Right atrium auricular region (tissue), 2 donors: Measurements from ENCODE around the gene C1QTNF6. TPM values are rescaled to one million over a fixed set of nuclear protein-coding genes. Genes with fewer than 3 reads are reported as not detected.

Experiments used
- DNase-seq: peaks from one replicate; pipeline ENCODE4 v3.0.0-alpha.2; 2019; ENCODE audit warnings: low spot score
- H3K27ac ChIP-seq, 2 donors: fragments of 200-600 bp; sonication (generic); 1 replicate in 1 of 2; 2 replicates in 1 of 2; pipeline ENCODE4 v1.5.1; 2016 to 2019
- H3K27me3 ChIP-seq, 2 donors: fragments of 200-600 bp; sonication (generic); one replicate each; pipeline versions ENCODE4 v1.5.1 to v1.6.0; 2017 to 2019
- H3K36me3 ChIP-seq: fragments of 200-600 bp; sonication (generic); one replicate; pipeline ENCODE4 v1.5.1; 2016
- H3K4me1 ChIP-seq, 2 donors: fragments of 200-600 bp; sonication (generic); one replicate each; pipeline versions ENCODE4 v1.5.1 to v1.6.0; 2017 to 2019
- H3K4me3 ChIP-seq, 2 donors: fragments of 200-600 bp; sonication (generic); 1 replicate in 1 of 2; 2 replicates in 1 of 2; pipeline ENCODE4 v1.5.1; 2017 to 2019; ENCODE audit warnings: mild to moderate bottlenecking in 1 of 2, moderate library complexity in 1 of 2
- H3K9me3 ChIP-seq, 2 donors: fragments of 200-600 bp; sonication (generic); one replicate each; pipeline ENCODE4 v1.5.1; 2019
- total RNA-seq, 2 donors: library from RNA; depleted of rRNA; stranded (reverse); fragments of >200 nt; gene quantifications; one replicate each; pipeline ENCODE4 v1.1.0, GENCODE V29; 2016
- TF ChIP-seq, protein P1 (sequence below), 2 donors: fragments of 200-600 bp; sonication (generic); IDR thresholded peaks; one replicate each; pipeline ENCODE4 v1.5.1; 2019; ENCODE audit warnings: antibody characterized with exemption in 2 of 2

C1QTNF6 gene
- total RNA-seq, 2 donors from 2014 or later, result 1.6 to 2.2 TPM

DNA sequence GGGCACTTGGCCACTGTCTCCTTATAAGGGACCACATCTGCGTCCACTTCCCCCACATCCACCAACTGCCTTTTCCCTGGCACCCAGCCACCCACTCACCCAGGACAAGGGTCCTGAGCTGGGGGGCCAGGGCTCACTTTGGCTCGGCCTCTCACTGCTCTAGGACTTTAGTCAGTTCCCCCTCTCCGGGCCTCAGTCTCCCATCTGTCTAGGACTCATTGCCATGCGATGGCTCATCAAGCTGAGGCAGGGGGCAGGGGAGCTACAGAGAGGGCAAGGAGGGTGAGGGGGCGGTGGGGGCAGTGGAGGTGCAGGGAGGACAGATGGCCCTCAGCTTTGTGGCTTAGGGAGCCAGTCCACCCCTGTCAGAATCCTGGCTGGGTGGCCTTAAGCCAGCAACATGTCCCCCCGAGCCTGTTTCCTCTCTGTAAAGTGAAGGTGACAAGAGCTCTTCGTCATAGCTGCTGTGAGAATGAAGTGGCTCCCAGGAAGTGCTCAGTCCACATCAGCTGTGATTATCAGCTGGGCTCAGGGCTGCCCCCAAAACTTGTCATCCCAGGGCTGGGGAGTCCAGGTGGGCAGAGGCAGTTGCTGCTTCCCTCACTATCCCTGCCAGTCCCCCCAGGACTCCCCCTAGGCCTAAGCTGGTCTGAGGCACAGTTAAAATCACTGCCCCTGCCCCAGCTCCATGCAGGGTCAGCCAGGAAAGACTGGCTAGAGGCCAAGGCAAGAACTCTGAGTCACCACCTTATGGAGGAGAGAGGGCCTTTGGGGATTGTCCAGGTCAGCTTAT lies 41.2 kb upstream of the C1QTNF6 start:
- no peak overlapping the region for H3K4me3 ChIP-seq
- no peaks in the 10 kb centered on the region for H3K36me3 ChIP-seq
- peaks cover 0 to 7% of the 10 kb centered on the region in 2 donors for H3K4me1 ChIP-seq
- H3K9me3 ChIP-seq, result no peaks in the 10 kb centered on the region
- H3K27ac ChIP-seq, result no peak overlapping the region
- DNase-seq, result no peak
- no peaks in the 10 kb centered on the region for H3K27me3 ChIP-seq
- TF ChIP-seq, protein P1, sequence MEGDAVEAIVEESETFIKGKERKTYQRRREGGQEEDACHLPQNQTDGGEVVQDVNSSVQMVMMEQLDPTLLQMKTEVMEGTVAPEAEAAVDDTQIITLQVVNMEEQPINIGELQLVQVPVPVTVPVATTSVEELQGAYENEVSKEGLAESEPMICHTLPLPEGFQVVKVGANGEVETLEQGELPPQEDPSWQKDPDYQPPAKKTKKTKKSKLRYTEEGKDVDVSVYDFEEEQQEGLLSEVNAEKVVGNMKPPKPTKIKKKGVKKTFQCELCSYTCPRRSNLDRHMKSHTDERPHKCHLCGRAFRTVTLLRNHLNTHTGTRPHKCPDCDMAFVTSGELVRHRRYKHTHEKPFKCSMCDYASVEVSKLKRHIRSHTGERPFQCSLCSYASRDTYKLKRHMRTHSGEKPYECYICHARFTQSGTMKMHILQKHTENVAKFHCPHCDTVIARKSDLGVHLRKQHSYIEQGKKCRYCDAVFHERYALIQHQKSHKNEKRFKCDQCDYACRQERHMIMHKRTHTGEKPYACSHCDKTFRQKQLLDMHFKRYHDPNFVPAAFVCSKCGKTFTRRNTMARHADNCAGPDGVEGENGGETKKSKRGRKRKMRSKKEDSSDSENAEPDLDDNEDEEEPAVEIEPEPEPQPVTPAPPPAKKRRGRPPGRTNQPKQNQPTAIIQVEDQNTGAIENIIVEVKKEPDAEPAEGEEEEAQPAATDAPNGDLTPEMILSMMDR (IDR thresholded peaks at IDR 0.05), result no peak

GRCh38 chr22:37228106-37229011 lies 40.3 kb upstream of the C1QTNF6 start:
- no peak overlapping the region for H3K27ac ChIP-seq
- TF ChIP-seq, protein P1 (IDR thresholded peaks at IDR 0.05), result no peak
- H3K9me3 ChIP-seq, result no peaks in the 10 kb centered on the region
- no peak overlapping the region for H3K4me3 ChIP-seq
- DNase-seq, result no peak
- H3K36me3 ChIP-seq, result no peaks in the 10 kb centered on the region
- peaks cover 0 to 7% of the 10 kb centered on the region in 2 donors for H3K4me1 ChIP-seq
- no peaks in the 10 kb centered on the region for H3K27me3 ChIP-seq

GRCh38 chr22:37226514-37226913 lies 38.5 kb upstream of the C1QTNF6 start:
- no peaks in the 10 kb centered on the region for H3K27me3 ChIP-seq
- TF ChIP-seq, protein P1 (IDR thresholded peaks at IDR 0.05), result no peak
- no peak overlapping the region for H3K4me3 ChIP-seq
- no peak for DNase-seq
- H3K9me3 ChIP-seq, result no peaks in the 10 kb centered on the region
- H3K36me3 ChIP-seq, result no peaks in the 10 kb centered on the region
- peaks cover 0 to 7% of the 10 kb centered on the region in 2 donors for H3K4me1 ChIP-seq
- H3K27ac ChIP-seq, result no peak overlapping the region

DNA sequence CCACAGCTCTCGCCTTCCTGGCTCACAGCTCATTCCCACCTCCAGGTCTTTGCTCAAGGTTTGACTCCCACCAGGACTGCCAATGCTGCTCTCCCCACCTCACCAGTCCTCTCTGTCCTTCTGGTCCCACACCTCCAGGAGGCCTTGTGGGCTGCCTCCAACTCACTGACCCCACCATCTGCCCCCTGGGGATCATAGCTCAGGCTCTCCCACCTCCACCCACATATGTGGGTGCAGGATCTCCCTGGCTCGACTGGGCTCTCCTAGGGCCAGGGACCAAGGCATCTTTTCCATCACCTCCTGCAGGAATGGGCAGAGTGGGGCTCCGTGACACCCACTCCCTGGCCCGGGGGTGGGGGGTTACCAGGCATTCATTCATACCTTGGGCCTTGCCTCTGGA lies 38.0 kb upstream of the C1QTNF6 start:
- no peak overlapping the region for H3K4me3 ChIP-seq
- H3K4me1 ChIP-seq, result peaks cover 0 to 7% of the 10 kb centered on the region in 2 donors
- no peaks in the 10 kb centered on the region for H3K9me3 ChIP-seq
- no peak overlapping the region for H3K27ac ChIP-seq
- no peak for DNase-seq
- H3K27me3 ChIP-seq, result no peaks in the 10 kb centered on the region
- TF ChIP-seq, protein P1 (IDR thresholded peaks at IDR 0.05), result no peak
- no peaks in the 10 kb centered on the region for H3K36me3 ChIP-seq

GRCh38 chr22:37225481-37225880 lies 37.4 kb upstream of the C1QTNF6 start:
- Histone ChIP-seq H3K4me3 (no peak overlapping the region), H3K27ac (no peak overlapping the region), H3K4me1 (peaks cover 0 to 7% of the 10 kb centered on the region in 2 donors), H3K27me3 (no peaks in the 10 kb centered on the region), H3K9me3 (no peaks in the 10 kb centered on the region), H3K36me3 (no peaks in the 10 kb centered on the region)
- no peak for DNase-seq
- TF ChIP-seq, protein P1 (IDR thresholded peaks at IDR 0.05), result no peak
